HEK293 (cell line): Measurements from ENCODE around the gene LPCAT1.

Experiments
- CTCF ChIA-PET: fragments of 350-600 bp; formaldehyde crosslinking; extraction: SDS; loops from one replicate; lab custom pipeline; 2021; ENCODE audit warnings: antibody characterized with exemption; lab: Yijun Ruan, JAX
- POLR2A ChIA-PET: fragments of 300-600 bp; formaldehyde crosslinking; extraction: SDS; loops from one replicate; lab custom pipeline; 2020; ENCODE audit warnings: antibody characterized with exemption, inconsistent platforms; lab: Yijun Ruan, JAX
- H3K27ac ChIP-seq: fragments of 200-500 bp; sonication (Bioruptor generic); 2 replicates; pipeline ENCODE4 v1.5.1; 2014; ENCODE audit warnings: low read depth, low read length, control low read depth, inconsistent platforms; ENCODE audit errors: extremely low read depth
- H3K36me3 ChIP-seq, 2 experiments: fragments of 200-500 bp in 1 of 2; sonication (Bioruptor generic) in 1 of 2; 1 replicate in 1 of 2; 2 replicates in 1 of 2; pipeline ENCODE4 v1.5.1; 2014 to 2017; ENCODE audit warnings: inconsistent platforms in 2 of 2, low read length in 2 of 2; ENCODE audit not compliant: control insufficient read depth in 2 of 2, insufficient read depth in 1 of 2
- H3K4me1 ChIP-seq: fragments of 200-500 bp; sonication (Bioruptor generic); 2 replicates; pipeline ENCODE4 v1.5.1; 2014; ENCODE audit warnings: mild to moderate bottlenecking, low read length, inconsistent platforms; ENCODE audit not compliant: control insufficient read depth, insufficient read depth
- H3K4me3 ChIP-seq: 2 replicates; pipeline ENCODE4 v1.5.1; 2011; ENCODE audit warnings: low read depth, mild to moderate bottlenecking, control low read depth, low read length, moderate library complexity
- H3K9me3 ChIP-seq: fragments of 200-500 bp; sonication (Bioruptor generic); 2 replicates; pipeline ENCODE4 v1.5.1; 2014; ENCODE audit warnings: low read depth, low read length, inconsistent platforms; ENCODE audit not compliant: control insufficient read depth, insufficient read depth
- CTCF ChIP-seq: fragments of 450-650 bp; formaldehyde crosslinking; IDR thresholded peaks from 2 replicates; pipeline ENCODE4 v1.5.1; 2016; ENCODE audit warnings: missing biosample characterization, missing genetic modification characterization
- ELK4 ChIP-seq: IDR thresholded peaks from 2 replicates; pipeline ENCODE4 v1.6.1; 2011; ENCODE audit warnings: mild to moderate bottlenecking, low read depth, low read length, borderline replicate concordance
- SALL2 ChIP-seq: fragments of 450-650 bp; formaldehyde crosslinking; IDR thresholded peaks from 2 replicates; pipeline ENCODE4 v1.5.0; 2017; ENCODE audit warnings: missing biosample characterization, mild to moderate bottlenecking, missing genetic modification characterization, borderline replicate concordance
- WT1 ChIP-seq: fragments of 450-650 bp; formaldehyde crosslinking; IDR thresholded peaks from 2 replicates; pipeline ENCODE4 v1.5.1; 2016; ENCODE audit warnings: missing biosample characterization, missing genetic modification characterization
- YY1 ChIP-seq: fragments of 450-650 bp; formaldehyde crosslinking; IDR thresholded peaks from 2 replicates; pipeline ENCODE4 v1.5.1; 2018; ENCODE audit warnings: missing biosample characterization, missing genetic modification characterization
- ZBTB44 ChIP-seq: fragments of 450-650 bp; IDR thresholded peaks from 2 replicates; pipeline ENCODE4 v1.5.1; 2018; ENCODE audit warnings: missing biosample characterization, mild to moderate bottlenecking, missing genetic modification characterization
- ZNF146 ChIP-seq: fragments of 450-650 bp; formaldehyde crosslinking; IDR thresholded peaks from 2 replicates; pipeline ENCODE4 v1.5.1; 2016; ENCODE audit warnings: missing biosample characterization, missing genetic modification characterization
- ZNF174 ChIP-seq: fragments of 450-650 bp; formaldehyde crosslinking; IDR thresholded peaks from 2 replicates; pipeline ENCODE4 v1.5.0; 2017; ENCODE audit warnings: missing biosample characterization, mild to moderate bottlenecking, missing genetic modification characterization
- ZNF23 ChIP-seq: fragments of 450-650 bp; formaldehyde crosslinking; IDR thresholded peaks from 2 replicates; pipeline ENCODE4 v1.5.1; 2016; ENCODE audit warnings: missing biosample characterization, missing genetic modification characterization, borderline replicate concordance
- ZNF311 ChIP-seq: fragments of 450-650 bp; formaldehyde crosslinking; IDR thresholded peaks from 2 replicates; pipeline ENCODE4 v1.5.1; 2017; ENCODE audit warnings: missing biosample characterization, missing genetic modification characterization, borderline replicate concordance
- ZNF362 ChIP-seq: fragments of 450-650 bp; formaldehyde crosslinking; IDR thresholded peaks from 2 replicates; pipeline ENCODE4 v1.5.1; 2016; ENCODE audit warnings: missing biosample characterization, missing genetic modification characterization
- ZNF654 ChIP-seq: fragments of 450-650 bp; formaldehyde crosslinking; IDR thresholded peaks from 2 replicates; pipeline ENCODE4 v1.5.1; 2016; ENCODE audit warnings: low read depth, missing biosample characterization, missing genetic modification characterization
- ZNF707 ChIP-seq: fragments of 450-650 bp; formaldehyde crosslinking; IDR thresholded peaks from 2 replicates; pipeline ENCODE4 v1.5.1; 2016; ENCODE audit warnings: missing biosample characterization, missing genetic modification characterization
- ZNF837 ChIP-seq: fragments of 450-650 bp; formaldehyde crosslinking; IDR thresholded peaks from 2 replicates; pipeline ENCODE4 v1.5.1; 2016; ENCODE audit warnings: missing biosample characterization, missing genetic modification characterization
- ZNF843 ChIP-seq: fragments of 450-650 bp; formaldehyde crosslinking; IDR thresholded peaks from 2 replicates; pipeline ENCODE4 v1.5.1; 2016; ENCODE audit warnings: missing biosample characterization, missing genetic modification characterization

Gene LPCAT1

GRCh38 chr5:1468247-1468612 is 55.5 kb downstream of the LPCAT1 start:
- Histone ChIP-seq H3K9me3 (no peaks in the 10 kb centered on the region), H3K4me3 (no peak overlapping the region), H3K36me3 (peaks cover 0 to 92% of the 10 kb centered on the region in 2 experiments; a peak in 2 of 3 replicates), H3K4me1 (no peaks in the 10 kb centered on the region), H3K27ac (no peak overlapping the region)
- ChIA-PET CTCF (interaction anchor here (0.6 to 1.1 kb wide), 9 partner anchors 12 to 221 kb away, joined by 3 to 5 read pairs (median 3); no protein-coding TSS in a partner anchor), POLR2A (no interaction called here)
- no peak for TF ChIP-seq ELK4
- TF ChIP-seq ZNF837, result no peak
- TF ChIP-seq ZNF654 (tag by site-specific recombination), result 0 out of 2 replicates have a peak, but pooled peaks have one; percentile 6
- TF ChIP-seq ZNF146 (tag by site-specific recombination), result no peak
- TF ChIP-seq SALL2 (tag by site-specific recombination), result no peak
- TF ChIP-seq ZNF311 (tag by site-specific recombination), result no peak
- TF ChIP-seq ZNF707 (tag by site-specific recombination), result no peak
- TF ChIP-seq CTCF (tag by site-specific recombination), result no peak
- no peak for TF ChIP-seq ZNF362

GRCh38 chr5:1467341-1468246 is 56.2 kb downstream of the LPCAT1 start:
- no peak for TF ChIP-seq ZNF23 (tag by site-specific recombination)
- TF ChIP-seq ZNF843, result no peak
- no peak for TF ChIP-seq WT1 (tag by site-specific recombination)
- no peak for TF ChIP-seq YY1
- TF ChIP-seq ZNF174 (tag by site-specific recombination), result no peak
- TF ChIP-seq ZBTB44 (tag by site-specific recombination), result no peak
- Histone ChIP-seq H3K4me1 (no peaks in the 10 kb centered on the region), H3K27ac (no peak overlapping the region), H3K9me3 (no peaks in the 10 kb centered on the region), H3K36me3 (peaks cover 4 to 91% of the 10 kb centered on the region in 2 experiments), H3K4me3 (no peak overlapping the region)
- ChIA-PET POLR2A (no interaction called here), CTCF (interaction anchor here (0.5 to 1.1 kb wide), 8 partner anchors 11 to 220 kb away, joined by 3 to 5 read pairs (median 3); no protein-coding TSS in a partner anchor)
